Stimulated activated CD8-positive, alpha-beta memory T cell treated with anti-CD3 and anti-CD28 coated beads, Interleukin-4, amount 100 ng/mL, for 24 hours (primary cell): ENCODE data around the gene CFAP68.
"Not testable (repeated sequence)": the region's sequence is repeated elsewhere in the genome, so short reads cannot be mapped to it uniquely, and the experiment has no call there.

ENCODE experiments used
- DNase-seq: peaks from one replicate; pipeline ENCODE4 v3.0.0-alpha.2; 2020; ENCODE audit warnings: low read depth

The CFAP68 gene

GRCh38 chr11:111870886-111871692 is 8.3 kb upstream of the CFAP68 start, which contains the start of gene ALG9:
ALG9 (minus strand) TSS chr11:111871581; CDS start chr11:111871482, 99 bp downstream.
- DNase-seq = peak; percentile 83

GRCh38 chr11:111871693-111872161 is 7.6 kb upstream of the CFAP68 start:
- DNase-seq = no peak

- DNase-seq = no peak
These were observed 924 bp upstream of the CFAP68 start for GRCh38 chr11:111878385-111878848.

GRCh38 chr11:111879637-111879960 is 258 bp downstream of the CFAP68 start:
- no peak for DNase-seq

- DNase-seq = no peak
These were observed 2.9 kb downstream of the CFAP68 start for GRCh38 chr11:111882202-111882601.

- not testable (repeated sequence) for DNase-seq
These were observed 5.7 kb downstream of the CFAP68 start for GRCh38 chr11:111885053-111885452.

- DNase-seq = no peak
These were observed 6.7 kb downstream of the CFAP68 start for GRCh38 chr11:111886032-111886431.

- no peak for DNase-seq
These were observed 7.5 kb downstream of the CFAP68 start for GRCh38 chr11:111886844-111887243.

GRCh38 chr11:111905411-111905810 is 26.1 kb downstream of the CFAP68 start:
- no peak for DNase-seq

- no peak for DNase-seq
These were observed 27.3 kb downstream of the CFAP68 start for GRCh38 chr11:111906680-111907079.

GRCh38 chr11:111908639-111909305 is 29.4 kb downstream of the CFAP68 start:
- no peak for DNase-seq

GRCh38 chr11:111909378-111909777 is 30.0 kb downstream of the CFAP68 start:
- no peak for DNase-seq

GRCh38 chr11:111910676-111911562 is 31.6 kb downstream of the CFAP68 start:
- DNase-seq = no peak

- no peak for DNase-seq
These were observed 32.4 kb downstream of the CFAP68 start, which contains the start of gene CRYAB for GRCh38 chr11:111911563-111912401. CRYAB (minus strand) TSS chr11:111911770; CDS start chr11:111911724, 46 bp downstream.

- no peak for DNase-seq
These were observed 33.2 kb downstream of the CFAP68 start, which contains the start of gene HSPB2 for GRCh38 chr11:111912535-111912934. HSPB2 (plus strand) TSS chr11:111912734; CDS start chr11:111912830, 96 bp downstream.

- no peak for DNase-seq
These were observed 33.9 kb downstream of the CFAP68 start for GRCh38 chr11:111913031-111913861.

- DNase-seq = no peak
These were observed 34.7 kb downstream of the CFAP68 start for GRCh38 chr11:111913997-111914396.

GRCh38 chr11:111916768-111917167 is 37.4 kb downstream of the CFAP68 start:
- DNase-seq = no peak

- DNase-seq = no peak
These were observed 38.0 kb downstream of the CFAP68 start for GRCh38 chr11:111917312-111917711.

- DNase-seq = no peak
These were observed 38.4 kb downstream of the CFAP68 start for GRCh38 chr11:111917788-111918187.
